ENCODE data around the gene PDPR. TPM values are rescaled to one million over a fixed set of nuclear protein-coding genes. Genes with fewer than 3 reads are reported as not detected.
"Not testable (repeated sequence)": the region's sequence is repeated elsewhere in the genome, so short reads cannot be mapped to it uniquely, and the experiment has no call there.

The PDPR gene
- total RNA-seq (ENCODE audit: low replicate concordance) = 25.7 and 70.1 TPM in 2 replicates

- peak within 1 kb of the TSS; percentile 75 for H3K4me3 ChIP-seq (ENCODE audit: low read depth, low read length)
- peak; percentile 84 for DNase-seq (ENCODE audit: low read depth)
Measured at GRCh38 chr16:70113982-70114826, at the start of gene PDPR. Gene PDPR, plus strand, starts transcription at chr16:70114332. Its CDS starts 6,161 bp downstream, at chr16:70120493.

- peak; percentile 16 for DNase-seq (ENCODE audit: low read depth)
- H3K4me3 ChIP-seq (ENCODE audit: low read depth, low read length) = peak overlapping the region; percentile 69
Measured at GRCh38 chr16:70064841-70065370, 49.2 kb upstream of the PDPR start.

DNA sequence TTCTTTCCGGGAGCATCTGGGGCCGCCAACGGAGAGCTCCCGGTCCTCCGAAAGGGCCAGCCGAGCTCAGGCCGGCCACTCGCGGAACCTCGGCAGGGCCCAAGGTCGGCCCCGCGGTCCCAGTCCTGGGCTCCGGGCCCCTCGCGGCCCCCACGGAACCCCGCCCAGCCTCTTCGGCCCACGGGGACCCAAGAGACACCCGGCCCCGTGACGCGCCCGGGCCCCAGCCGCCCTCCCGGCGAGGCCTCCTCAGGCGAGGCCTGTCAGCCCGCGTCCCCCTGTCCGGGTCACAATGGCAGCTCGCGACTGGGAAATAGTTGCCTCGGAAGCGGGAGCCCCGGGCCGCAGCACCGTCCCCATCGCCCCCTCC is 48.8 kb upstream of the PDPR start:
- not testable (repeated sequence) for DNase-seq (ENCODE audit: low read depth)

GRCh38 chr16:70065746-70066658 is 48.1 kb upstream of the PDPR start:
- peak; percentile 57 for DNase-seq (ENCODE audit: low read depth)
- H3K4me3 ChIP-seq (ENCODE audit: low read depth, low read length) = peak overlapping the region; percentile 69

More for the DNA sequence above, 48.8 kb upstream of the PDPR start:
- peak overlapping the region; percentile 69 for H3K4me3 ChIP-seq (ENCODE audit: low read depth, low read length)

- H3K4me3 ChIP-seq (ENCODE audit: low read depth, low read length); DNase-seq (ENCODE audit: low read depth): not testable (repeated sequence)
Measured at GRCh38 chr16:70066751-70067150, 47.4 kb upstream of the PDPR start.

DNA sequence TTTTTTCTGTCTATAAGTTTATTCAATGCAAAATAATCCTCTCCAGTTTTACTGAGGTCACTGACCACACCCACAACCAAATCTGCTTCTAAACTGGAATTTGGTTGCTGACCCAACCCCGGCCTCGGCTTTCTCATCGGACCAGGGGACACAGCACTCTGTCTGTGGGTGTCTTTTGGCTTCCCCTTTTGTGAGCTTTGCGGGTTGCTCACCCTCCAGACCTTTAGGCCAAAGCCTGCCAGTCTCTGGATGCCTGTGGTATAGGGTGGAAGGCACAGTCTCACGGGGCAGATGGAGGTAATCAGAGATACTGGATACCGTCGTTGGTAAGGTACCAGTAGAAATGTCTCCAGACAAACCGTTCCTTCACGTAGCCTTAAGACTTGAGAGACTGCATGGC is 35.1 kb upstream of the PDPR start:
- not testable (repeated sequence) for DNase-seq (ENCODE audit: low read depth)

DNA sequence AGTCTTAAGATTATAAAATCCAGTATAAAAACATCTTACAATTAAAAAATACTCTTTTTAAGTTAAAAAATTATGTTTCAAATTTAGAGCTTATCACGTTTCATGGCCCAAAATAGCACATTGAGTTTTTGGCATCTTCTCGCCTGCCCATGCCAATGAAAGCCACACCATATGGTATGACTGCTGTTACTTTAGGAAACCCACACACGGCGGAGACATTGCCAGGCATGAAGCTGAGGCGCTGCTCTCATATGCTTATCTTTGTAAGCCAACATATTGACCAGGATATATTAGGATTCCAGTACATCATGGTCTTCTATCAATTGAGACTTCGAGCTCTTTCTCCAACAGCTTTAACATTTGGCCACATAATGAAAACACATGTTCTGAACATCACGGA is 32.9 kb upstream of the PDPR start:
- H3K4me3 ChIP-seq (ENCODE audit: low read depth, low read length); DNase-seq (ENCODE audit: low read depth): not testable (repeated sequence)

More for the DNA sequence above, 35.1 kb upstream of the PDPR start:
- H3K4me3 ChIP-seq (ENCODE audit: low read depth, low read length) = not testable (repeated sequence)

DNA sequence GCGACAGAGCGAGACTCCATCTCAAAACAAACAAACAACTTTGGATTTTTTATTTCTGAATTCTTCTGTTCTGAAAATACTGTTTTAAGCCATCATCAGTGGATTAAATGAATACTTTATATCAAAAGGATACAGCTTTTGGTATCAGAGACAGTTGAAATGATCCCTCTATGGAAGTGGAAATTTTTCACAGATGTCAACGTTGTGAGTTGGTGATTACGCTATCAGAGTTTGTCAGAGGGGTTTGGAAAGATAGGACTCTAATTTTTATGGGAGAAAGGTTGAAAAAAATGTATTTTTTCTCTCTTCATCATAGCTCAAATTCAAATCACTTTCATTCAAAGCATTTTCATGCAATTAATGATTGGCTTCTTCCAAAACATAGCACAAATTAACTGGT is 30.2 kb upstream of the PDPR start:
- not testable (repeated sequence) for H3K4me3 ChIP-seq (ENCODE audit: low read depth, low read length); DNase-seq (ENCODE audit: low read depth)

DNA sequence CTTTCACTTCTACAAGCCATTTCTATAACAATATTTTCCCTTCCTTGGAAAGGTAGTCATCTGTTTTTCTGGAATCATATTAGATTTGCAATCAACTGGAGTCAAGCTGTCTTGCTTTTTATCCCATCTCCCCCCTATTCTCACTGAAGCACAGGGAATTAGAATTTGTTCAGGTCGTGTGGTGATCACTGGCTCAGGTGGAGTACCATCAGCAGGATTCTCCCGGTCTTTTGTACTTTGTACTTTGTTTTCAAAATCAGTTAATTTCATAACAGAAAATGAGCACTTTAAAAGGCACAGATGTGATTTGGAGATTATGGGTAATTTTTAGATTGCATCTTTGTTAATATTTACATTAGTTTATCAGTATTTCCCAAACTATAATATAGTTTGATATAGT is 26.0 kb upstream of the PDPR start:
- not testable (repeated sequence) for H3K4me3 ChIP-seq (ENCODE audit: low read depth, low read length); DNase-seq (ENCODE audit: low read depth)

DNA sequence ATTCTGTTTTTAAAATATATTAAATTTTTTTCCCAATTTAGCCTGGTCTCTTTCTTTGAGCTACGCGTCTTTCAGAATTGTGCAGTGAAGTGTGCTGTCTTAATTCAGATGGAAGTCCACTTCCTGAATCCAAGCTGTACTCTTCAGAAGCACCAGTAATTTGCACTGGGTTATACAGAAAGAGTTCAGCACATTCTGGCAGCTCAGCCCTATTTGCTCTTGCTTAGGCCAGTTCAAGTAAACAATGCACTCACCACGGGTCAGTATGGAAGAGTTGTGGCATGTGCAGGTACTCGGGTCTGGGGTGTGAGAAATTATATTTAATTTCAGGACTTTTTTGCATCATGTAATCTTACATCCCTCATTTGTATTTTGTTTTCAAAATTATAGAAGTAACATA is 25.3 kb upstream of the PDPR start:
- DNase-seq (ENCODE audit: low read depth); H3K4me3 ChIP-seq (ENCODE audit: low read depth, low read length): not testable (repeated sequence)

GRCh38 chr16:70089289-70089688 is 24.8 kb upstream of the PDPR start:
- H3K4me3 ChIP-seq (ENCODE audit: low read depth, low read length); DNase-seq (ENCODE audit: low read depth): not testable (repeated sequence)

GRCh38 chr16:70091104-70091503 is 23.0 kb upstream of the PDPR start:
- H3K4me3 ChIP-seq (ENCODE audit: low read depth, low read length); DNase-seq (ENCODE audit: low read depth): not testable (repeated sequence)

DNA sequence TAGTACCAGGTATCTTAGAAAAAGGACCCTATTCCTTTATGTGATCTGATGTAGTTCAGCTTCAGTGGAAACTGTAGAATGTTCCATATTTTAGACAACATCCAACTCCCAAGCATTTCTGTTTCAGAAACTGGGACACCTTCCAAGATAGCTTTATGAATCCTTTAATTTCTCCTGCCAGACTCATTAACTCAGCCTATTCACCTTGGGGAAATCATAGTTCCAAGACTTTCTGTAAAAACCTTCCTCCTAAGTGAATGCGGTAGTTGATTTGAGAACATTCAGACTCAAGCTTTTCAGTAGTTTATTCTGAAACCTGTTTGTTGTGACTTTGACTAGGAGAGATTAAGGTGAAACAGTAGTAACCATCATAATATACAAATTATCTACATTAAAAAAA is 20.0 kb upstream of the PDPR start:
- DNase-seq (ENCODE audit: low read depth); H3K4me3 ChIP-seq (ENCODE audit: low read depth, low read length): not testable (repeated sequence)

GRCh38 chr16:70109583-70110279 is 4.4 kb upstream of the PDPR start:
- H3K4me3 ChIP-seq (ENCODE audit: low read depth, low read length) = not testable (repeated sequence)
- DNase-seq (ENCODE audit: low read depth) = peak; percentile 7

DNA sequence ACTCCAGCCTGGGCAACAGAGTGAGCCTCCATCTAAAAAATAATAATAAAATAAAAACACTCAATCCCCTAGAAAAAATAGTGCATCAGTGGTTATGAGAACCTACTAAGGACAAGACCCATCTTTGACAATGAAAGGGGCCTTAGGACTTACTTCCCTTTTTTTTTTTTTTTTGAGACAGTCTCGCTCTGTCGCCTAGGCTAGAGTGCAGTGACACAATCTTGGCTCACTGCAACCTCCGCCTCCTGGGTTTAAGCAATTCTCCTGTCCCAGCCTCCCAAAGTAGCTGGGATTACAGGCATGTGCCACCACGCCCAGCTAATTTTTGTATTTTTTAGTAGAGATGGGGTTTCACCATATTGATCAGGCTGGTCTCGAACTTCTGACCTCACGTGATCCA is 2.0 kb upstream of the PDPR start:
- not testable (repeated sequence) for H3K4me3 ChIP-seq (ENCODE audit: low read depth, low read length); DNase-seq (ENCODE audit: low read depth)

GRCh38 chr16:70113599-70113981 is 542 bp upstream of the PDPR start:
- H3K4me3 ChIP-seq (ENCODE audit: low read depth, low read length) = peak overlapping the region; percentile 75
- not testable (repeated sequence) for DNase-seq (ENCODE audit: low read depth)

DNA sequence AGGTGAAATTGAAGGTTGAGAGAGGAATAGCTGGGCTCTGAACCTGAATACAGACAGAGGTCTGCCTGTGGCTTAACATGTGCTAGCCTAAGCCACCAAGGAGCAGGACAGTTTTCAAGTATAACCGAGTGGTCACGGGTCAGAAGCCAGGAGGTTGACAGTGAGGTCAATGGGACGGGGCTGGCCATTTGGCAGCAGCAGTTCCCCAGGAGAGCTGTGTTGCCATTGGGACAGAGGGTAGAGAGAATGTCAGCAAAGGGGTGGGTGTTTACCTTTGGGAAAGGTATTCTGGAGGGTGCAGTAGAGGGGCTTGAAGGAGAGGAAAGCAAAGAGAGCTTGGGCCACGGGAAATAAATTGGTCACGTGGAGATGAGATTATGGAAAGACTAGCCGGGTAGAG is 4.2 kb downstream of the PDPR start:
- not testable (repeated sequence) for DNase-seq (ENCODE audit: low read depth); H3K4me3 ChIP-seq (ENCODE audit: low read depth, low read length)

GRCh38 chr16:70118776-70119175 is 4.6 kb downstream of the PDPR start:
- H3K4me3 ChIP-seq (ENCODE audit: low read depth, low read length); DNase-seq (ENCODE audit: low read depth): not testable (repeated sequence)

GRCh38 chr16:70120398-70120797 is 6.3 kb downstream of the PDPR start:
- not testable (repeated sequence) for DNase-seq (ENCODE audit: low read depth); H3K4me3 ChIP-seq (ENCODE audit: low read depth, low read length)
